Nephron progenitor cell (in vitro differentiated cells): ENCODE results near the gene HIRA.

ENCODE experiments used
- DNase-seq: peaks from one replicate; pipeline ENCODE4 v3.0.0; 2021
- H3K27ac Mint-ChIP-seq: 2 replicates; pipeline ENCODE4 v1.8.0; 2021; ENCODE audit warnings: mild to moderate bottlenecking, moderate library complexity, mixed read lengths
- H3K27me3 Mint-ChIP-seq: 2 replicates; pipeline ENCODE4 v1.8.0; 2021; ENCODE audit warnings: mild to moderate bottlenecking, low read depth, mixed read lengths; ENCODE audit not compliant: poor library complexity
- H3K36me3 Mint-ChIP-seq: 2 replicates; pipeline ENCODE4 v1.8.0; 2021; ENCODE audit warnings: low read depth, mixed read lengths
- H3K4me1 Mint-ChIP-seq: 2 replicates; pipeline ENCODE4 v1.8.0; 2021; ENCODE audit warnings: mixed read lengths
- H3K4me3 Mint-ChIP-seq: 2 replicates; pipeline ENCODE4 v1.8.0; 2021; ENCODE audit warnings: mild to moderate bottlenecking, moderate library complexity, mixed read lengths
- H3K9me3 Mint-ChIP-seq: 2 replicates; pipeline ENCODE4 v1.8.0; 2021; ENCODE audit warnings: mild to moderate bottlenecking, moderate library complexity, mixed read lengths
- CTCF ChIP-seq: fragments of 200-600 bp; sonication (generic); IDR thresholded peaks from 2 replicates; pipeline ENCODE4 v1.5.0; 2021; ENCODE audit warnings: antibody characterized with exemption

HIRA gene

GRCh38 chr22:19410941-19411689 lies 20.4 kb downstream of the HIRA start:
- H3K4me3 Mint-ChIP-seq, result no peak overlapping the region
- no peak for DNase-seq
- no peaks in the 10 kb centered on the region for H3K27me3 Mint-ChIP-seq
- H3K27ac Mint-ChIP-seq, result no peak overlapping the region
- peaks cover 5% of the 10 kb centered on the region for H3K9me3 Mint-ChIP-seq
- TF ChIP-seq CTCF, result no peak
- peaks cover 44% of the 10 kb centered on the region for H3K36me3 Mint-ChIP-seq
- H3K4me1 Mint-ChIP-seq, result peaks cover 5% of the 10 kb centered on the region

GRCh38 chr22:19407649-19408606 lies 23.6 kb downstream of the HIRA start:
- Mint-ChIP-seq H3K4me1 (peaks cover 3% of the 10 kb centered on the region), H3K27ac (peak overlapping the region; percentile 79), H3K27me3 (no peaks in the 10 kb centered on the region), H3K36me3 (peaks cover 58% of the 10 kb centered on the region), H3K4me3 (no peak overlapping the region), H3K9me3 (no peaks in the 10 kb centered on the region)
- TF ChIP-seq CTCF, result no peak
- DNase-seq, result no peak

GRCh38 chr22:19406846-19407245 lies 24.7 kb downstream of the HIRA start:
- H3K27me3 Mint-ChIP-seq, result no peaks in the 10 kb centered on the region
- H3K27ac Mint-ChIP-seq, result no peak overlapping the region
- DNase-seq, result no peak
- no peaks in the 10 kb centered on the region for H3K9me3 Mint-ChIP-seq
- no peak for TF ChIP-seq CTCF
- H3K36me3 Mint-ChIP-seq, result peaks cover 61% of the 10 kb centered on the region
- no peak overlapping the region for H3K4me3 Mint-ChIP-seq
- H3K4me1 Mint-ChIP-seq, result no peaks in the 10 kb centered on the region

- peak overlapping the region; percentile 49 for H3K27ac Mint-ChIP-seq
- no peaks in the 10 kb centered on the region for H3K9me3 Mint-ChIP-seq
- no peak overlapping the region for H3K4me3 Mint-ChIP-seq
- peaks cover 61% of the 10 kb centered on the region for H3K36me3 Mint-ChIP-seq
- peaks cover 1% of the 10 kb centered on the region for H3K27me3 Mint-ChIP-seq
- no peaks in the 10 kb centered on the region for H3K4me1 Mint-ChIP-seq
- no peak for DNase-seq
- no peak for TF ChIP-seq CTCF
These were observed 25.2 kb downstream of the HIRA start for GRCh38 chr22:19406281-19406811.

GRCh38 chr22:19405652-19406051 lies 25.9 kb downstream of the HIRA start:
- Mint-ChIP-seq H3K27ac (no peak overlapping the region), H3K27me3 (peaks cover 2% of the 10 kb centered on the region), H3K36me3 (peaks cover 66% of the 10 kb centered on the region), H3K9me3 (no peaks in the 10 kb centered on the region), H3K4me1 (no peaks in the 10 kb centered on the region), H3K4me3 (no peak overlapping the region)
- DNase-seq, result no peak
- no peak for TF ChIP-seq CTCF
